Skeletal muscle satellite cell (primary cell): ENCODE results near the gene BCOR.

ENCODE experiments used
- H3K27me3 ChIP-seq: 2 replicates; pipeline ENCODE4 v1.7.0; 2013; ENCODE audit warnings: low read length; ENCODE audit not compliant: control insufficient read depth, insufficient read depth
- H3K36me3 ChIP-seq: 2 replicates; pipeline ENCODE4 v1.7.0; 2013; ENCODE audit warnings: mild to moderate bottlenecking, control low read depth, low read length; ENCODE audit not compliant: insufficient read depth
- H3K4me1 ChIP-seq: 2 replicates; pipeline ENCODE4 v1.7.0; 2013; ENCODE audit warnings: low read length; ENCODE audit not compliant: control insufficient read depth, insufficient read depth
- H3K4me2 ChIP-seq: 2 replicates; pipeline ENCODE4 v1.7.0; 2013; ENCODE audit warnings: mild to moderate bottlenecking, low read length
- H3K4me3 ChIP-seq: 2 replicates; pipeline ENCODE4 v1.7.0; 2013; ENCODE audit warnings: low read length
- H3K9ac ChIP-seq: 2 replicates; pipeline ENCODE4 v1.7.0; 2013; ENCODE audit warnings: mild to moderate bottlenecking, low read depth, low read length, moderate library complexity
- H3K9me3 ChIP-seq: replicated peaks from 2 replicates; pipeline ENCODE4 v1.7.0; 2013; ENCODE audit warnings: mild to moderate bottlenecking, control low read depth, low read length

The BCOR gene

GRCh38 chrX:40022421-40022820, 75.3 kb downstream of the BCOR start:
- no peak overlapping the region for H3K9ac ChIP-seq

GRCh38 chrX:40021647-40022046, 76.1 kb downstream of the BCOR start:
- Histone ChIP-seq H3K27me3 (no peaks in the 10 kb centered on the region), H3K4me1 (no peaks in the 10 kb centered on the region), H3K4me2 (no peak overlapping the region)

More at GRCh38 chrX:40022421-40022820, 75.3 kb downstream of the BCOR start:
- no peaks in the 10 kb centered on the region for H3K9me3 ChIP-seq
- H3K27me3 ChIP-seq = no peaks in the 10 kb centered on the region
- H3K4me1 ChIP-seq = no peaks in the 10 kb centered on the region
- H3K4me2 ChIP-seq = no peak overlapping the region
- H3K4me3 ChIP-seq = no peak overlapping the region
- no peaks in the 10 kb centered on the region for H3K36me3 ChIP-seq

GRCh38 chrX:40019541-40019940, 78.2 kb downstream of the BCOR start:
- no peak overlapping the region for H3K9ac ChIP-seq
- no peak overlapping the region for H3K4me2 ChIP-seq
- H3K27me3 ChIP-seq = no peaks in the 10 kb centered on the region
- no peak overlapping the region for H3K4me3 ChIP-seq
- H3K36me3 ChIP-seq = no peaks in the 10 kb centered on the region
- no peaks in the 10 kb centered on the region for H3K4me1 ChIP-seq
- H3K9me3 ChIP-seq = no peaks in the 10 kb centered on the region

More at GRCh38 chrX:40021647-40022046, 76.1 kb downstream of the BCOR start:
- Histone ChIP-seq H3K4me3 (no peak overlapping the region), H3K36me3 (no peaks in the 10 kb centered on the region), H3K9me3 (no peaks in the 10 kb centered on the region), H3K9ac (no peak overlapping the region)

- no peaks in the 10 kb centered on the region for H3K36me3 ChIP-seq
- H3K4me2 ChIP-seq = no peak overlapping the region
- H3K9ac ChIP-seq = no peak overlapping the region
- no peaks in the 10 kb centered on the region for H3K27me3 ChIP-seq
- no peaks in the 10 kb centered on the region for H3K4me1 ChIP-seq
- H3K4me3 ChIP-seq = no peak overlapping the region
- H3K9me3 ChIP-seq = no peaks in the 10 kb centered on the region
Observed at GRCh38 chrX:40018041-40018440, 79.7 kb downstream of the BCOR start.

- Histone ChIP-seq H3K4me2 (no peak overlapping the region), H3K9ac (no peak overlapping the region), H3K9me3 (no peaks in the 10 kb centered on the region), H3K27me3 (peaks cover 3% of the 10 kb centered on the region), H3K4me3 (no peak overlapping the region), H3K4me1 (peaks cover 9% of the 10 kb centered on the region), H3K36me3 (no peaks in the 10 kb centered on the region)
Observed at GRCh38 chrX:40016749-40017148, 81.0 kb downstream of the BCOR start.

- H3K9me3 ChIP-seq = no peaks in the 10 kb centered on the region
- peaks cover 11% of the 10 kb centered on the region for H3K4me1 ChIP-seq
- H3K36me3 ChIP-seq = no peaks in the 10 kb centered on the region
- H3K4me2 ChIP-seq = no peak overlapping the region
- H3K4me3 ChIP-seq = no peak overlapping the region
- H3K9ac ChIP-seq = no peak overlapping the region
- H3K27me3 ChIP-seq = peaks cover 5% of the 10 kb centered on the region
Observed at GRCh38 chrX:40015693-40016092, 82.1 kb downstream of the BCOR start.

- Histone ChIP-seq H3K36me3 (no peaks in the 10 kb centered on the region), H3K27me3 (peaks cover 5% of the 10 kb centered on the region), H3K4me1 (peaks cover 11% of the 10 kb centered on the region), H3K9me3 (no peaks in the 10 kb centered on the region), H3K4me2 (peak overlapping the region; percentile 96), H3K9ac (peak overlapping the region; percentile 90), H3K4me3 (peak overlapping the region; percentile 71)
Observed at GRCh38 chrX:40013266-40014195, 84.2 kb downstream of the BCOR start.

GRCh38 chrX:40012868-40013265, 84.9 kb downstream of the BCOR start:
- no peaks in the 10 kb centered on the region for H3K36me3 ChIP-seq
- H3K4me1 ChIP-seq = peaks cover 11% of the 10 kb centered on the region
- peak overlapping the region; percentile 96 for H3K4me2 ChIP-seq
- H3K9ac ChIP-seq = peak overlapping the region; percentile 90
- no peaks in the 10 kb centered on the region for H3K9me3 ChIP-seq
- H3K27me3 ChIP-seq = peaks cover 6% of the 10 kb centered on the region
- H3K4me3 ChIP-seq = peak overlapping the region; percentile 71

- peak overlapping the region; percentile 96 for H3K4me2 ChIP-seq
- peak overlapping the region; percentile 90 for H3K9ac ChIP-seq
- H3K27me3 ChIP-seq = peaks cover 12% of the 10 kb centered on the region
- H3K9me3 ChIP-seq = no peaks in the 10 kb centered on the region
- H3K4me1 ChIP-seq = peaks cover 11% of the 10 kb centered on the region
- no peaks in the 10 kb centered on the region for H3K36me3 ChIP-seq
- H3K4me3 ChIP-seq = peak overlapping the region; percentile 71
Observed at GRCh38 chrX:40012039-40012867, 85.5 kb downstream of the BCOR start.

- H3K9ac ChIP-seq = no peak overlapping the region
- no peak overlapping the region for H3K4me3 ChIP-seq
- no peaks in the 10 kb centered on the region for H3K36me3 ChIP-seq
- H3K27me3 ChIP-seq = peaks cover 16% of the 10 kb centered on the region
- peak overlapping the region; percentile 96 for H3K4me2 ChIP-seq
- H3K4me1 ChIP-seq = peaks cover 11% of the 10 kb centered on the region
- H3K9me3 ChIP-seq = no peaks in the 10 kb centered on the region
Observed at GRCh38 chrX:40011322-40012038, 86.3 kb downstream of the BCOR start.
